SU-DHL-6 (cell line): ENCODE results near the gene PRRC1.
"Not testable (repeated sequence)": the region's sequence is repeated elsewhere in the genome, so short reads cannot be mapped to it uniquely, and the experiment has no call there.

Experiments
- H2AFZ ChIP-seq: fragments of 200-600 bp; sonication (generic); 2 replicates; pipeline ENCODE4 v1.6.1; 2014; ENCODE audit warnings: low read depth, mild to moderate bottlenecking, moderate library complexity, mixed read lengths, antibody characterized with exemption, low read length; ENCODE audit not compliant: severe bottlenecking
- H3F3A ChIP-seq: fragments of 200-600 bp; shearing (Covaris generic); 2 replicates; pipeline ENCODE4 v1.6.0; 2016; ENCODE audit warnings: antibody characterized with exemption, mild to moderate bottlenecking; ENCODE audit not compliant: insufficient read depth
- H3K27ac ChIP-seq: fragments of 200-600 bp; sonication (generic); 2 replicates; pipeline ENCODE4 v1.5.1; 2016; ENCODE audit warnings: low read depth, mild to moderate bottlenecking, low read length, moderate library complexity, mixed read lengths
- H3K27me3 ChIP-seq: fragments of 200-600 bp; sonication (generic), shearing (Covaris generic); 2 replicates; pipeline ENCODE4 v1.6.0; 2014; ENCODE audit warnings: mild to moderate bottlenecking, low read length
- H3K36me3 ChIP-seq: fragments of 200-600 bp; sonication (generic); 2 replicates; pipeline ENCODE4 v1.6.1; 2014; ENCODE audit warnings: mild to moderate bottlenecking, low read length, mixed read lengths
- H3K4me2 ChIP-seq: fragments of 300-600, 200-600 bp; shearing (Covaris generic), sonication (generic); 2 replicates; pipeline ENCODE4 v1.6.0; 2014; ENCODE audit warnings: low read length, low read depth, mild to moderate bottlenecking; ENCODE audit not compliant: poor library complexity, severe bottlenecking
- H3K4me3 ChIP-seq: fragments of 200-600 bp; sonication (generic); 2 replicates; pipeline ENCODE4 v1.5.1; 2014; ENCODE audit warnings: antibody characterized with exemption, low read length, mild to moderate bottlenecking, mixed read lengths; ENCODE audit not compliant: insufficient read depth, poor library complexity, severe bottlenecking
- H3K79me2 ChIP-seq: fragments of 200-600 bp; sonication (generic); 2 replicates; pipeline ENCODE4 v1.6.1; 2014; ENCODE audit warnings: mild to moderate bottlenecking, low read length, moderate library complexity; ENCODE audit not compliant: insufficient read depth
- H3K9ac ChIP-seq: fragments of 200-600 bp; sonication (generic); 2 replicates; pipeline ENCODE4 v1.7.0; 2014; ENCODE audit warnings: mild to moderate bottlenecking, low read length
- H3K9me2 ChIP-seq: fragments of 200-600 bp; sonication (generic); replicated peaks from 2 replicates; pipeline ENCODE4 v1.6.1; 2014; ENCODE audit warnings: low read length; ENCODE audit not compliant: insufficient read depth
- H3K9me3 ChIP-seq: fragments of 200-600 bp; sonication (generic); 2 replicates; pipeline ENCODE4 v1.6.1; 2014; ENCODE audit warnings: low read length, mixed read lengths; ENCODE audit not compliant: insufficient read depth
- H4K20me1 ChIP-seq: fragments of 200-600 bp; sonication (generic); 2 replicates; pipeline ENCODE4 v1.6.1; 2014; ENCODE audit warnings: low read depth, mild to moderate bottlenecking, antibody characterized with exemption, low read length, moderate library complexity, mixed read lengths
- CTCF ChIP-seq: fragments of 200-600 bp; sonication (generic); IDR thresholded peaks from one replicate; pipeline ENCODE4 v1.5.1; 2017; ENCODE audit warnings: antibody characterized with exemption, mild to moderate bottlenecking, low read length, moderate library complexity; ENCODE audit not compliant: insufficient read depth, poor library complexity, severe bottlenecking
- EZH2phosphoT487 ChIP-seq: fragments of 200-600 bp; sonication (generic), shearing (Covaris generic); conservative IDR thresholded peaks from 2 replicates; pipeline ENCODE4 v1.6.1; 2018; ENCODE audit warnings: mild to moderate bottlenecking, antibody characterized with exemption, low read length, moderate library complexity, mixed read lengths

PRRC1 gene

GRCh38 chr5:127565586-127566270 lies 48.3 kb downstream of the PRRC1 start:
- H3K27ac ChIP-seq, result no peak overlapping the region
- no peaks in the 10 kb centered on the region for H3K36me3 ChIP-seq
- H4K20me1 ChIP-seq, result no peaks in the 10 kb centered on the region
- H3K9ac ChIP-seq, result no peak overlapping the region
- H3K4me2 ChIP-seq, result no peak overlapping the region
- TF ChIP-seq EZH2phosphoT487 (no peak), CTCF (no peak)
- no peak overlapping the region for H2AFZ ChIP-seq
- no peaks in the 10 kb centered on the region for H3K27me3 ChIP-seq
- no peak overlapping the region for H3K4me3 ChIP-seq
- no peaks in the 10 kb centered on the region for H3F3A ChIP-seq
- H3K9me3 ChIP-seq, result no peaks in the 10 kb centered on the region
- no peaks in the 10 kb centered on the region for H3K79me2 ChIP-seq
- no peaks in the 10 kb centered on the region for H3K9me2 ChIP-seq

- no peak overlapping the region for H3K4me2 ChIP-seq
- H3F3A ChIP-seq, result no peaks in the 10 kb centered on the region
- TF ChIP-seq EZH2phosphoT487, result no peak
- H3K27ac ChIP-seq, result no peak overlapping the region
- H3K36me3 ChIP-seq, result no peaks in the 10 kb centered on the region
- no peak overlapping the region for H2AFZ ChIP-seq
- no peaks in the 10 kb centered on the region for H3K9me2 ChIP-seq
- H4K20me1 ChIP-seq, result no peaks in the 10 kb centered on the region
- H3K27me3 ChIP-seq, result no peaks in the 10 kb centered on the region
- no peak overlapping the region for H3K9ac ChIP-seq
- no peak overlapping the region for H3K4me3 ChIP-seq
- H3K9me3 ChIP-seq, result no peaks in the 10 kb centered on the region
- H3K79me2 ChIP-seq, result no peaks in the 10 kb centered on the region
Measured at GRCh38 chr5:127567026-127567768, 49.8 kb downstream of the PRRC1 start.

- no peak for TF ChIP-seq CTCF
- no peak for TF ChIP-seq EZH2phosphoT487
- Histone ChIP-seq H3F3A (no peaks in the 10 kb centered on the region), H3K27me3 (no peaks in the 10 kb centered on the region), H3K79me2 (no peaks in the 10 kb centered on the region), H3K36me3 (no peaks in the 10 kb centered on the region), H3K9me2 (no peaks in the 10 kb centered on the region), H2AFZ (no peak overlapping the region), H3K27ac (no peak overlapping the region), H4K20me1 (no peaks in the 10 kb centered on the region), H3K9ac (no peak overlapping the region), H3K4me2 (no peak overlapping the region), H3K4me3 (no peak overlapping the region), H3K9me3 (no peaks in the 10 kb centered on the region)
Measured at GRCh38 chr5:127568166-127568565, 50.7 kb downstream of the PRRC1 start.

GRCh38 chr5:127569471-127569870 lies 52.0 kb downstream of the PRRC1 start:
- not testable (repeated sequence) for H3K4me3 ChIP-seq, H3K9me3 ChIP-seq, H4K20me1 ChIP-seq, H3K27ac ChIP-seq, H3K27me3 ChIP-seq, H3K4me2 ChIP-seq, H2AFZ ChIP-seq, H3K9me2 ChIP-seq, H3K79me2 ChIP-seq, H3K36me3 ChIP-seq, H3F3A ChIP-seq, H3K9ac ChIP-seq
